Measurements from ENCODE around the gene ZFYVE9. TPM values are rescaled to one million over a fixed set of nuclear protein-coding genes. Genes with fewer than 3 reads are reported as not detected.
A peak's percentile ranks its signal among the peaks of the same experiment; 100 is the strongest.

ZFYVE9 gene
- total and polyA plus RNA-seq, 9 of the 15 experiments (the other 6 are each of a cell fraction or from before 2014, with no cell fraction given): 0.52 to 14.4 (median 8.9) TPM

DNA sequence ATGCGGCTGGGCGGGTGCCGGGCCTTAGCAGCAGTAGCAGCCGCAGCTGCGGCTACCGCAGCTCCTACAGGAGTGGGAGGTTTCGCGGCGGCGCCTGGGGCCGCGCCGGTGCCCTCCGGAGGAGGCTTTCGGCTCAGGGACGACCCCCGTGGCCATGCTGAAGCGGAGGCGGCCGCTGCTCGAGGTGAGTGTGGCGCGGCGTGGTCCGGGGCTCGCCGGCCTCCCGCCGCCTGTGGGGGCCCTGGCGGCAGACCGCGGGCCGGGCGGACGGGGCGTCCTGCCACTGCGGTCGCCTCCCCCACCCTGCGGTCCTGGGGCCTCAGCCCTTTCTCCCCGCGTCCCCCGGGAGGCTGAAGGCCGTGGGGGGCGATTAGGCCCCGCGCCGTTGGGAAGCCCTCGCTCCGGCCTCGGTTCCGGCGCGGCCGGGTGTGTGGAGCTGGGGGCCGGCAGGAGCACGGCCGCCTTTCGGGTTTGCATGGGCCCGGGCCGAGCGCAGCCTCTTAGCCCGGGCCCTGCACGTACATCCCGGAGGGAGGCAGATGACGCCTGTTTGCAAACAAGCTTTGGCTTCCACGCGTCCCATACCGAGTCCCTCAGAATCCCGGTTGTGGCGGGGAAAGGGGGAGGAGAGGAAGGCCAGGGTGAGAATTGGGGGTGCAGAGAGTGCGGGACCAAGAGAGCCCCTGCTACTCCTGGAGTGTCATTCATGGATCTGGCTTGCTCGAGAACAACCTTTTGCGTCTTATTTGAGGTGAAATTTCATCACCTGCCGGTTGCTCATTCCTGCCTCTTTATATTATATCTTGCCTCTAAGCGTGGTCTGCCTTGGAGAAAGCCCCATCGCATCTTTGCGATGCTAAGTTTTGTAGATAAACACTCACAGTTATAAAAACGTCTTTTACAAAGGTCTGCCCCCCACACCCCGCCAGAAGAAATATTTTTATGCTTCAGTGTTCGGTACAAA lies 613 bp downstream of the ZFYVE9 start (continued):
- TF ChIP-seq, protein P1, sequence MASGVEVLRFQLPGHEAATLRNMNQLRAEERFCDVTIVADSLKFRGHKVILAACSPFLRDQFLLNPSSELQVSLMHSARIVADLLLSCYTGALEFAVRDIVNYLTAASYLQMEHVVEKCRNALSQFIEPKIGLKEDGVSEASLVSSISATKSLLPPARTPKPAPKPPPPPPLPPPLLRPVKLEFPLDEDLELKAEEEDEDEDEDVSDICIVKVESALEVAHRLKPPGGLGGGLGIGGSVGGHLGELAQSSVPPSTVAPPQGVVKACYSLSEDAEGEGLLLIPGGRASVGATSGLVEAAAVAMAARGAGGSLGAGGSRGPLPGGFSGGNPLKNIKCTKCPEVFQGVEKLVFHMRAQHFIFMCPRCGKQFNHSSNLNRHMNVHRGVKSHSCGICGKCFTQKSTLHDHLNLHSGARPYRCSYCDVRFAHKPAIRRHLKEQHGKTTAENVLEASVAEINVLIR (CRISPR knock-in tag; IDR thresholded peaks at IDR 0.05): no peak
- no peak for TF ChIP-seq JUN (IDR thresholded peaks at IDR 0.05; ENCODE audit: borderline replicate concordance, low read depth, low read length)
- TF ChIP-seq JUN (CRISPR knock-in tag; IDR thresholded peaks at IDR 0.05; ENCODE audit: borderline replicate concordance): peak; percentile 70; the same call in 1 of the 2 replicates
- no peak for TF ChIP-seq TAF9B (IDR thresholded peaks at IDR 0.05; ENCODE audit: partially characterized antibody)
- TF ChIP-seq GABPB1 (CRISPR knock-in tag; IDR thresholded peaks at IDR 0.05): peak; percentile 39; the same call in 1 of the 2 replicates
- TF ChIP-seq, protein P2, sequence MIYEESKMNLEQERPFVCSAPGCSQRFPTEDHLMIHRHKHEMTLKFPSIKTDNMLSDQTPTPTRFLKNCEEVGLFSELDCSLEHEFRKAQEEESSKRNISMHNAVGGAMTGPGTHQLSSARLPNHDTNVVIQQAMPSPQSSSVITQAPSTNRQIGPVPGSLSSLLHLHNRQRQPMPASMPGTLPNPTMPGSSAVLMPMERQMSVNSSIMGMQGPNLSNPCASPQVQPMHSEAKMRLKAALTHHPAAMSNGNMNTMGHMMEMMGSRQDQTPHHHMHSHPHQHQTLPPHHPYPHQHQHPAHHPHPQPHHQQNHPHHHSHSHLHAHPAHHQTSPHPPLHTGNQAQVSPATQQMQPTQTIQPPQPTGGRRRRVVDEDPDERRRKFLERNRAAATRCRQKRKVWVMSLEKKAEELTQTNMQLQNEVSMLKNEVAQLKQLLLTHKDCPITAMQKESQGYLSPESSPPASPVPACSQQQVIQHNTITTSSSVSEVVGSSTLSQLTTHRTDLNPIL (CRISPR knock-in tag; IDR thresholded peaks at IDR 0.05): no peak
- TF ChIP-seq BRD4 (IDR thresholded peaks at IDR 0.05): peak; percentile 71; the same call in 1 of the 2 replicates
- TF ChIP-seq RBFOX2 (IDR thresholded peaks at IDR 0.05; ENCODE audit: low read depth, low read length): peak; percentile 89
- TF ChIP-seq, protein P3, sequence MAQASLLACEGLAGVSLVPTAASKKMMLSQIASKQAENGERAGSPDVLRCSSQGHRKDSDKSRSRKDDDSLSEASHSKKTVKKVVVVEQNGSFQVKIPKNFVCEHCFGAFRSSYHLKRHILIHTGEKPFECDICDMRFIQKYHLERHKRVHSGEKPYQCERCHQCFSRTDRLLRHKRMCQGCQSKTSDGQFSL (CRISPR knock-in tag; IDR thresholded peaks at IDR 0.05): peak; percentile 83; the same call in 1 of the 2 replicates
- TF ChIP-seq, protein P3 (tag; IDR thresholded peaks at IDR 0.05): peak in 1 of 2 experiments; percentile 68; a peak in 1 of 4 replicates
- no peak for TF ChIP-seq POLR2AphosphoS2 (IDR thresholded peaks at IDR 0.05; ENCODE audit: low read length)
- TF ChIP-seq ZNF766 (CRISPR knock-in tag; conservative IDR thresholded peaks at IDR 0.05): no peak; the same call in 1 of the 2 replicates
- 0 out of 2 replicates have a peak, but pooled peaks have one; percentile 64 for TF ChIP-seq ZNF76 (CRISPR knock-in tag; IDR thresholded peaks at IDR 0.05; ENCODE audit: borderline replicate concordance)
- peak; percentile 83 for TF ChIP-seq FIP1L1 (IDR thresholded peaks at IDR 0.05; ENCODE audit: low read depth, low read length, poor library complexity, severe bottlenecking)
- TF ChIP-seq, protein P4, sequence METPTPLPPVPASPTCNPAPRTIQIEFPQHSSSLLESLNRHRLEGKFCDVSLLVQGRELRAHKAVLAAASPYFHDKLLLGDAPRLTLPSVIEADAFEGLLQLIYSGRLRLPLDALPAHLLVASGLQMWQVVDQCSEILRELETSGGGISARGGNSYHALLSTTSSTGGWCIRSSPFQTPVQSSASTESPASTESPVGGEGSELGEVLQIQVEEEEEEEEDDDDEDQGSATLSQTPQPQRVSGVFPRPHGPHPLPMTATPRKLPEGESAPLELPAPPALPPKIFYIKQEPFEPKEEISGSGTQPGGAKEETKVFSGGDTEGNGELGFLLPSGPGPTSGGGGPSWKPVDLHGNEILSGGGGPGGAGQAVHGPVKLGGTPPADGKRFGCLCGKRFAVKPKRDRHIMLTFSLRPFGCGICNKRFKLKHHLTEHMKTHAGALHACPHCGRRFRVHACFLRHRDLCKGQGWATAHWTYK (CRISPR knock-in tag; IDR thresholded peaks at IDR 0.05): no peak; the same call in none of the 2 replicates
- TF ChIP-seq UBTF (IDR thresholded peaks at IDR 0.05; ENCODE audit: borderline replicate concordance in 1 of 2, low read depth in 2 of 2, low read length in 2 of 2): peak; percentile 90 to 94
- peak; percentile 10 for TF ChIP-seq ESRRA (IDR thresholded peaks at IDR 0.05; ENCODE audit: borderline replicate concordance, low read depth)
- TF ChIP-seq CTBP1 (IDR thresholded peaks at IDR 0.05; ENCODE audit: borderline replicate concordance): peak; percentile 81
- 0 out of 2 replicates have a peak, but pooled peaks have one; percentile 44 for TF ChIP-seq ZNF263 (CRISPR knock-in tag; IDR thresholded peaks at IDR 0.05; ENCODE audit: borderline replicate concordance)

Measured in K562 (cell line).